ENCODE results near the gene SLC25A18. TPM values are rescaled to one million over a fixed set of nuclear protein-coding genes. Genes with fewer than 3 reads are reported as not detected.

Gene SLC25A18
- polyA plus RNA-seq, 1 experiment = not detected

- H3K9me3 ChIP-seq (ENCODE audit: control insufficient read depth, insufficient read depth, low read length) = peaks cover 3% of the 10 kb centered on the region; the same call in 1 of the 2 replicates
- H3K4me3 ChIP-seq (ENCODE audit: low read depth, low read length) = peak overlapping the region; percentile 100
- no peaks in the 10 kb centered on the region for H3K27me3 ChIP-seq (ENCODE audit: control insufficient read depth, insufficient read depth, low read length)
- DNase-seq (ENCODE audit: low read depth, low spot score) = no peak
- peak overlapping the region; percentile 90 for H3K27ac ChIP-seq (ENCODE audit: low read depth, low read length)
- CTCF ChIA-PET = interaction anchor here (0.7 kb wide), 1 partner anchor 114 kb away, joined by 3 read pairs; no protein-coding TSS in a partner anchor
- TF ChIP-seq CTCF (IDR thresholded peaks at IDR 0.05; ENCODE audit: low read depth, low read length) = no peak
- POLR2A ChIA-PET = interaction anchor here (0.6 kb wide), 1 partner anchor 40 kb away, joined by 4 read pairs; no protein-coding TSS in a partner anchor
Measured at GRCh38 chr22:17629173-17629489, 65.8 kb downstream of the SLC25A18 start.

DNA sequence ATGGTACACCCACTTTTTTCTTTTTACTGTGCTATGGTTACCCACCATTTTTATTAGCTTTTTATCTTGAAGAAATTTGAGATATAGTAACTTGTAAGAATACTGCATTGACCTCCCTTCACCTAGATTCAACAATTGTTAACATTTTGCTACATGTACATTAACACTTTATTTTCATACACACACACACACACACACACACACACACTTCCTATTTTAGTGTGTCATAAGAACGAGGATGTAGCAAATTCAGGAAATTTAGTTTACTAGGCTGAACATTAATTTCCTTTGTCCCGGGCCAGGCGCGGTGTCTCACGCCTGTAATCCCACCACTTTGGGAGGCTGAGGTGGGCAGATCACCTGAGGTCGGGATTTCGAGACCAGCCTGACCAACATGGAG is 66.3 kb downstream of the SLC25A18 start:
- Histone ChIP-seq H3K4me3 (ENCODE audit: low read depth, low read length) (peak overlapping the region; percentile 100; the same call in 1 of the 2 replicates), H3K9me3 (ENCODE audit: control insufficient read depth, insufficient read depth, low read length) (peaks cover 3% of the 10 kb centered on the region; the same call in 1 of the 2 replicates), H3K27ac (ENCODE audit: low read depth, low read length) (no peak overlapping the region), H3K27me3 (ENCODE audit: control insufficient read depth, insufficient read depth, low read length) (no peaks in the 10 kb centered on the region)
- POLR2A ChIA-PET = interaction anchor here (0.5 to 0.6 kb wide), 2 partner anchors 21 to 41 kb away, joined by 3 to 4 read pairs; no protein-coding TSS in a partner anchor
- TF ChIP-seq CTCF (IDR thresholded peaks at IDR 0.05; ENCODE audit: low read depth, low read length) = no peak
- DNase-seq (ENCODE audit: low read depth, low spot score) = no peak
- CTCF ChIA-PET = no interaction called here

DNA sequence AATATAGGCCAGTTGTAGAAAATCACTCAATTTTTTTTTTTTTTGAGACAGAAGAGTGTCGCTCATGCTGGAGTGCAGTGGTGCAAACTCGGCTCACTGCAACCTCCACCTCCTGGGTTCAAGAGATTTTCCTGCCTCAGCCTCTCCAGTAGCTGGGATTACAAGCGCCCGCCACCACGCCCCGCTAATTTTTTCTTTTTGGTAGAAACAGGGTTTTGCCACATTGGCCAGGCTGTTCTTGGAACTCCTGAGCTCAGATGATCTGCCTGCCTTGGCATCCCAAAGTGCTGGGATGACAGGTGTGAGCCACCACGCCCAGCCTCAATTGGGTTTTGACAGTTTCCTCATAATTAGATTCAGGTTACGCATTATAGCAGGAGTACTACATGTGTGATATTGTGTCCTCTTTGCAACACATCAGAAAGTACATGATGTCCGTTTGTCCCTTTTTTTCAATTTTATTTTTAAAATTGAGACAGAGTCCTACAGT is 67.8 kb downstream of the SLC25A18 start:
- Histone ChIP-seq H3K27ac (ENCODE audit: low read depth, low read length) (no peak overlapping the region), H3K9me3 (ENCODE audit: control insufficient read depth, insufficient read depth, low read length) (peaks cover 3% of the 10 kb centered on the region; the same call in 1 of the 2 replicates), H3K4me3 (ENCODE audit: low read depth, low read length) (no peak overlapping the region), H3K27me3 (ENCODE audit: control insufficient read depth, insufficient read depth, low read length) (no peaks in the 10 kb centered on the region)
- ChIA-PET CTCF (no interaction called here), POLR2A (no interaction called here)
- DNase-seq (ENCODE audit: low read depth, low spot score) = no peak
- TF ChIP-seq CTCF (IDR thresholded peaks at IDR 0.05; ENCODE audit: low read depth, low read length) = no peak

GRCh38 chr22:17633217-17633997 is 70.1 kb downstream of the SLC25A18 start:
- TF ChIP-seq CTCF (IDR thresholded peaks at IDR 0.05; ENCODE audit: low read depth, low read length) = no peak
- H3K27me3 ChIP-seq (ENCODE audit: control insufficient read depth, insufficient read depth, low read length) = no peaks in the 10 kb centered on the region
- H3K9me3 ChIP-seq (ENCODE audit: control insufficient read depth, insufficient read depth, low read length) = peaks cover under 1% of the 10 kb centered on the region; the same call in 1 of the 2 replicates
- CTCF ChIA-PET = interaction anchor here (0.7 kb wide), 1 partner anchor 462 kb away, joined by 3 read pairs; no protein-coding TSS in a partner anchor
- no peak overlapping the region for H3K4me3 ChIP-seq (ENCODE audit: low read depth, low read length)
- POLR2A ChIA-PET = interaction anchor here (0.6 kb wide), 1 partner anchor 35 kb away, joined by 4 read pairs; no protein-coding TSS in a partner anchor
- DNase-seq (ENCODE audit: low read depth, low spot score) = peak; percentile 39
- peak overlapping the region; percentile 81 for H3K27ac ChIP-seq (ENCODE audit: low read depth, low read length)

DNA sequence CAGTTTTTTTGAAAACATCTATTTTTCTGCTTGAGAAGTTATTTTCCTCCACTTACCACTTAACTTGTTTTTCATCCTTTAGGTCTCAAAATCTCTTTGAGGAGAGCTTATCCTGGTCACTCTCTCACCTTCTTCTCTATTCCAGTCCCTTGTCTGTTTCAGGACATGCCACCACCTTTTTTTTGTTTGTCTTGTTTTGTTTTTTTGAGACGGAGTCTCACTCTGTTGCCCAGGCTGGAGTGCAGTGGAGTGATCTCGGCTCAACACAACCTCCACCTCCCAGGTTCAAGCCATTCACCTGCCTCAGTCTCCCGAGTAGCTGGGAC is 70.7 kb downstream of the SLC25A18 start:
- DNase-seq (ENCODE audit: low read depth, low spot score) = no peak
- CTCF ChIA-PET = no interaction called here
- POLR2A ChIA-PET = no interaction called here
- Histone ChIP-seq H3K27ac (ENCODE audit: low read depth, low read length) (peak overlapping the region; percentile 81), H3K9me3 (ENCODE audit: control insufficient read depth, insufficient read depth, low read length) (no peaks in the 10 kb centered on the region; the same call in 1 of the 2 replicates), H3K4me3 (ENCODE audit: low read depth, low read length) (no peak overlapping the region), H3K27me3 (ENCODE audit: control insufficient read depth, insufficient read depth, low read length) (no peaks in the 10 kb centered on the region)
- no peak for TF ChIP-seq CTCF (IDR thresholded peaks at IDR 0.05; ENCODE audit: low read depth, low read length)

Measured in AG04450 (cell line).